SHP77 (cell line): ENCODE results near the gene SSR2.

Experiments used
- DNase-seq, 2 experiments: peaks; one replicate each; lab custom pipeline; 2025; lab: John Stamatoyannopoulos, UW

The SSR2 gene

GRCh38 chr1:155974208-155975115 is 46.3 kb downstream of the SSR2 start:
- DNase-seq = peak in 1 of 2 experiments; percentile 33

DNA sequence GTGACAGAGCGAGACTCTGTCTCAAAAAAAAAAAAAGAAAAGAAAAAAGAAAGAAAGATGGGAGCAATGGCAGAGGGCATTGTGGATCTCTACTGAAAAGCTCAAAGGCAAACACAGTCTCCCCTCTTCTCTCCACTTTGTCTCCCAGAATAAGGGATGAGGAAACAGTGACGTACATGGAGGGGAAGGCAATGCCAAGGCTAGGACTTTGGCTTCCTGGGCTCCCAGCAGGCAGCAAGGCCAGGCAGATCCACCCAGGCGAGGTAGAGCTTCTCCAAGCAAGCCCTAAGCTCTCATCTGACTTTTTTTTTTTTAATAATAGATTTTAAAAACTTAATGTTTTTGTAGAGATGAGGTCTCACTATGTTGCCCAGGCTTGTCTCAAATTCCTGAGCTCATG is 47.0 kb downstream of the SSR2 start:
- DNase-seq = no peak

GRCh38 chr1:155971910-155972809 is 48.6 kb downstream of the SSR2 start:
- no peak for DNase-seq

GRCh38 chr1:155970531-155971167 is 50.1 kb downstream of the SSR2 start:
- DNase-seq = no peak

DNA sequence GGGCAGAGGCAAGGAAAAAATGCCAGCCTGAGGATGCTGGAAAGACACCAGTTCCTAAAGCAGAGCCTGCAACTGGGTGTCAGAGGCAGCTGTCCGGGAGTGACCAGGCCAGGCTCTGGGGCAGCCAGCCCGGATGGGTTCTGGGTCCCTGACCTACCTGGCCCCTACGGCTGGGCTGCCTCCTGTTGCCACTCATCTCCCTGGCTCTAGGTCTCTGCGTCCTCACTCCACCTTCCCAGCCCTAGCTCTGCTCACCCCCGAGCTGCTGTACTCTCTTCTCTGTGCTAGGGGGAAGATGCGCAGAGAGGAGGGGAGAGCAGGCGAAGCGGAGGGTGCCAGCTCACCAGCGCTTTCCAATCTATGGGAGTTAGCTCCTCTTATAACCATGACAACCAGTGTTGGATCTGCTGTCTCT is 51.4 kb downstream of the SSR2 start:
- no peak for DNase-seq

- no peak for DNase-seq
These were observed 52.1 kb downstream of the SSR2 start for GRCh38 chr1:155968670-155969069.

DNA sequence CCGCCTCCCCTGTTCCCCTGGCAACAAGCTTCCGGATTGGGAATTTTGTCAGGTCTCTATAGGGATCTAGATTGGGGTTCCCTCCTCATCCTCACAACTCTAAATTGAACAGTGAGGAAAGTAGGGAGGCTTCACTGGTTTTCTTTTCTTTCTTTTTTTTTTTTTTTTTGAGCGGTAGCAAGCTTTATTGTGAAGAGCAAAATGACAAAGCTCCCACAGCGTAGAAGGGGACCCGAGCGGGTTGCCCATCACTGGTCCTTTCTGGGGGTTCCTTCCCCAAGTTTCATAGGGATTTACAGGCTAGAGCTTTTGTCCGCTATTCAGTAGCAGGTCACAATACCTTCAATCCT is 52.7 kb downstream of the SSR2 start:
- DNase-seq = no peak

DNA sequence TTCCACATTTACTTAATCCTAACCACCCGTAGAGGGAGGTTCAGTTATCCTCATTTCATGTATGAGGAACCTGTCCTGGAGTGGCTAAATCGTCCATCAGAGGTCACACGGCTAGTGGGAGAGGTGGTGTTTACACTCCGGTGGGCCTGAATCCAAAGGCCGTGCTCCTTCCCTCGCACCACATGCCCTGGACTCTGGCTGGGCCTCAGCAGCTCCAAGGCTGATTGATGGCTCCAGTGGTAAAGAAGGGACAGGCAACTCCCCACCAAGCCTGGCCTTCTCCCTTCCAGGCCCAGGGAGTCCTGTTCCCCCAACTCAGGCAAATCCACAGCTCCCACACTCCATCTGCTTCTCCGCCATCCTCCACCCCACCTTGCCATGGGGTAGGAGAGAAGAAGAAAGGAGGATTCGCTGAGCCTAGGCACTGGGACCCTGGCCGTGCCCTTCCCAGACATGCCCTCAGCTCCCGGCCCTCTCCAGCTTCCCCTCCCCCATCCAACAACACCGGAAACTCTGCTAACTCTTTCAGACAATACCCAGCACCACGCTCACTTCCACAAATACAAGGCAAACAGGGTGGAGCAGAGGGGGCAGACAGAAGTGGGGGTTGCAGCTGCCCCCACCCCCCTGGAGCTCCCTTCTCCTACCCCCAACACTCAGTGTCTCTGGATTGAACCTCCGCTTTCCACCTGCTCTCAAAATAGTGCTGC is 53.3 kb downstream of the SSR2 start:
- no peak for DNase-seq

GRCh38 chr1:155966750-155967149 is 54.0 kb downstream of the SSR2 start:
- no peak for DNase-seq

DNA sequence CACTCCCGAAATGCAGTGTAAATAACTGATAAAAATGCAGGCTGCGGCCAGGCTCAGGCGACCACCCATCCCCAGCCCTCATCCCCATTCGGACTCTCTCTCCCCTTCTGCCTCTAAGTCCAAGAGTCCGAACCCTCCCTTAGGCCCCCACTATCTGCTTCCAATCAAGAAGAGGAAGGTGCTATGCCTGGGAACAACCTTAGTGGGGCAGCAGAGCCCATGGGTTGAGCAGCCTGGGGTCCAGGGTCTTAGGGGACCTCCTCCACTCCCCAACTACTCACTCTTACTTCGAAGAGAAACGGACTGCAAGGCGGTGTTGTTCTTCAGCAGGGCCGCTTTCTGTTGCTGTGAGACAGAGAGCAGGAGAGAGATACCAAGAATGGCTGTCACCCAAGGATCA is 54.6 kb downstream of the SSR2 start:
- DNase-seq = no peak

- no peak for DNase-seq
These were observed 56.6 kb downstream of the SSR2 start for GRCh38 chr1:155964193-155964592.

DNA sequence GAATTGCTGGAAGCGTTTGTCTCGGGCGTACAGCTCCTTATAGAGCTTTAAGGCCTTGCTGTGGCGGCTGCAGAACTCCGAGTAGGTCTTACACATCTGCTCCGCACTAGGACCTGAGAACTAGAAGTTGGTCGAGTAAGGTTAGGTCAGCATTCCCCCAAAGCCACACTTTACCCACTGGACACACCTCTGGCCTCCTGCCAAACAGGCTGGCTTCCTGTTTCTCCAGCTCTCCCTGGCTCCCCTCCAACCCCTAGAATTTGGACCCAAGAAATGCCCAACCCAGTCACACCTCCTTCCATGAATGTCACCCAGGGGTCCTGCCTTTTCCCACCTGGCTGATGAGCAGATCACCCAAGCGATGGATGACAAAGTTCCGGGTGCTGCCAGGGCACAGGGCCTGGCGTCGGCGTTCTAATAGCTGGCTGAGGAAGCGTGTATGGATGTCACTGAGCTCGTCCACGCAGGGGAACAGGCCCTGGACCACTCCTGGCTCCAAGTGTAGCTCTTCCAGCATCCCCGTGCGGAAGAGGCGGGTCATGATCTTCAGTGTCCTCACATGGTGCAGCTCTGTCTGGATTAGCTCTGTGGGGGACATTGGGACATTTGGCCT is 58.0 kb downstream of the SSR2 start:
- no peak for DNase-seq

GRCh38 chr1:155961937-155962336 is 58.8 kb downstream of the SSR2 start:
- no peak for DNase-seq

DNA sequence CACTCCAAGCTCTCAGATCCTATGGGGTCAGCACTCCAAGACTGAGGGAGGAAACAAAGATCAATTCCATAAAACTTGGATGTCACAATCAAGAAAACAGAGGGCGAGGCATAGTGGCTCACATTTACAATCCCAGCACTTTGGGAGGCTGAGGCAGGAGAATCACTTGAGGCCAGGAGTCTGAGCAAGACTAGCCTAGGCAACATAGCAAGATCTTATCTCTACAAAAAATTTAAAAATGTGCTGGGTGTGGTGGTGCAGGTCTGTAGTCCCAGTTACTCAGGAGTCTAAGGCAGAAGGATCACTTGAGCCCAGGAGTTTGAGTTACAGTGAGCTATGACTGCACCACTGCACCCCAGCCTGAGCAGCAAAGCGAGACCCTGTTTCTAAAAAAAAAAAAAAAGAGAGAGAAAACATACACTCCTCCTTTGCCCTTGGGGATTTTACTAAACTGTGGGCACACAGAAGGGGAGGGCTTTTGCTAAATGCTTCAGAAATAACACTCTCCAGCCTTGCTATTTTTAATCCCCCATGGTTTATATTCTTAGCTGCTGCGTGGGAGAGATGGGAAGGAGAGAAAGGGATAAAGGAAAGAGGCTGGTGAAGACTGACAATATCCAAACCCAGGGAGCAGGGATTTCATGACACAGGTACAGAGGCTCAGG is 60.5 kb downstream of the SSR2 start:
- DNase-seq = no peak
